Measurements from ENCODE around the gene SIAH3.
A peak's percentile ranks its signal among the peaks of the same experiment; 100 is the strongest.
"Not testable (repeated sequence)": the region's sequence is repeated elsewhere in the genome, so short reads cannot be mapped to it uniquely, and the experiment has no call there.

Gene SIAH3

GRCh38 chr13:45763419-45763818, 88.1 kb downstream of the SIAH3 start:
- DNase-seq (ENCODE audit: low read depth, low spot score) = no peak
- H3K4me3 ChIP-seq (ENCODE audit: low read length) = no peak overlapping the region

- not testable (repeated sequence) for DNase-seq (ENCODE audit: low read depth, low spot score); H3K4me3 ChIP-seq (ENCODE audit: low read length)
Observed at GRCh38 chr13:45757589-45757988, 94.0 kb downstream of the SIAH3 start.

GRCh38 chr13:45756498-45756897, 95.1 kb downstream of the SIAH3 start:
- DNase-seq (ENCODE audit: low read depth, low spot score); H3K4me3 ChIP-seq (ENCODE audit: low read length): not testable (repeated sequence)

GRCh38 chr13:45752510-45752909, 99.0 kb downstream of the SIAH3 start:
- no peak overlapping the region for H3K4me3 ChIP-seq (ENCODE audit: low read length)
- no peak for DNase-seq (ENCODE audit: low read depth, low spot score)

GRCh38 chr13:45751885-45752284, 99.7 kb downstream of the SIAH3 start:
- H3K4me3 ChIP-seq (ENCODE audit: low read length) = no peak overlapping the region
- no peak for DNase-seq (ENCODE audit: low read depth, low spot score)

DNA sequence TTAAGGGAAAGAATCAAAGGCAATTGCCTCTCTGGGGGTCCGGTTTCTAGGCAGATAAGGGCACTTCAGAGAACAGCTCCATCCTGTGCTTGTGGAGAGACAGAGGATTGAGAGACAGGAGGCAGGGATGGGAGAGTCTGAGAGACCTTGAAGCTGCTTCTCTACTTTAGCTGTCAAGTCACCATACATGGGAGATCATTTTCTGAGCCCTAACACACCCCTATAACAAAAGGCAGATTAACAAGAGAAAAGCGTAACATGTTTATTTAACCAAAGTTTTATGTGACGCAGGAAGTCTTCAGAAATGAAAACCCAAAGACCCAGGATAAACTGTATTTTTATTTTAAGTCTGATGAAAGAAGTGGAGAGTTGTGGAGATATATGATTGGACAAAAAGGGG, 101.0 kb downstream of the SIAH3 start:
- no peak overlapping the region for H3K4me3 ChIP-seq (ENCODE audit: low read length)
- DNase-seq (ENCODE audit: low read depth, low spot score) = no peak

- no peak overlapping the region for H3K4me3 ChIP-seq (ENCODE audit: low read length)
- no peak for DNase-seq (ENCODE audit: low read depth, low spot score)
Observed at GRCh38 chr13:45748941-45749759, 102.4 kb downstream of the SIAH3 start.

DNA sequence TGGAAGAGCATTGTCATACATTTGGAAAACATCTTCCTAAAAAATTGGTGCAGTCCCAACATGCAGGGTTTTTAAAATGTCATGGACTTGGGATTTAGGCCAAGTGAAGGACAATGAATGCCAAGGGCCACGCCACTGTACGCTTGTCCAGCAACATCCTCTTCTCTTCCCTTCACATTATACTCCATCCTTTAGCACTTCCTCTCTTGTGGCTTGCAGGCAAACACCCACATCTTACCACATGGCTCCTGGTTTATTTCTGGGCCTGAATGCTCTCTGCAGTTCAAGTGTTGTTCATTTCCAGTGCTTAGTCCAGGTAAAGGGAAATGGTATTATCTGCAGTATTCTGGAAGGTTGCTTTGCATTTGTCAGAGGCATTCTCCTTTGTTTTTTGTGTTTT, 104.5 kb downstream of the SIAH3 start:
- DNase-seq (ENCODE audit: low read depth, low spot score) = no peak
- H3K4me3 ChIP-seq (ENCODE audit: low read length) = no peak overlapping the region

DNA sequence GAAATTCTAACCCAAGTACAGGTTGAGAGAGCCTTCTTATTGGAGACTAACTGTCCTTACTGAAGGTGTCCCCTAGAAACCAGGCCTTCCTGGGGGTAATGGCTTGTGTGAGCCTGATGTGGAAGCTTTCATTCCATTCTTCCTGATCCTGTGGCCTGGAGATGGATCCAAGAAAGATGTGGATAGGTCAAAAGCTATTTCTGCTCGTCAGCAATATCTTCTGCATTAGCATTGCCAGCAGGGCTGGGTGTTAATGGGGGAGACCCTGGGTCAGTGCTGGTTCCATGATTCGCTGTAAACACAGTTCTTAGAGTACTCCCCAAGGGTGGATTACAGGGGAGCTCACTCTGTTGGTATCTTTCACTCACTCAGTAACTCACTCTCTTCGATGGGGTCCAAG, 106.6 kb downstream of the SIAH3 start:
- DNase-seq (ENCODE audit: low read depth, low spot score) = no peak
- H3K4me3 ChIP-seq (ENCODE audit: low read length) = no peak overlapping the region

DNA sequence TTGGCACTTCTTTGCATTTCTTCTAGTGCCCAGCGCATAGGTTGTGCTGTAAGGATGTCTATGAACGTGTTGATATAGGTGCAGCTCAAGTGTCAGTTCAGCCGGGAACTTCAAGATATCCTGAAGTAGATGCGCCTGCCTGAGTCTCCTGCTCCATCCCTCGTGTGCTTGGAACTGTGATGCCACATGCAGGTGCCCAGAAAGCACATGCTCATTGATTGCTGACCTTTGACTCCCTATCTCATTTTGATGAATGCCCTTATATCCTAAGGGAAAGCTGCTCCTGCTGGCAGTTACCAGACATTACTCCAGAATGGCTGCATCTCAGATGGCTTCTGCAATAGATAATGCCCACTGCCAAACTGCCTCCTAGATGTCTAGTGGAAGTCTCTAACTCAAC, 108.6 kb downstream of the SIAH3 start:
- DNase-seq (ENCODE audit: low read depth, low spot score) = no peak
- no peak overlapping the region for H3K4me3 ChIP-seq (ENCODE audit: low read length)

- H3K4me3 ChIP-seq (ENCODE audit: low read length) = no peak overlapping the region
- peak; percentile 55 for DNase-seq (ENCODE audit: low read depth, low spot score)
Observed at GRCh38 chr13:45737571-45738017, 114.0 kb downstream of the SIAH3 start.

DNA sequence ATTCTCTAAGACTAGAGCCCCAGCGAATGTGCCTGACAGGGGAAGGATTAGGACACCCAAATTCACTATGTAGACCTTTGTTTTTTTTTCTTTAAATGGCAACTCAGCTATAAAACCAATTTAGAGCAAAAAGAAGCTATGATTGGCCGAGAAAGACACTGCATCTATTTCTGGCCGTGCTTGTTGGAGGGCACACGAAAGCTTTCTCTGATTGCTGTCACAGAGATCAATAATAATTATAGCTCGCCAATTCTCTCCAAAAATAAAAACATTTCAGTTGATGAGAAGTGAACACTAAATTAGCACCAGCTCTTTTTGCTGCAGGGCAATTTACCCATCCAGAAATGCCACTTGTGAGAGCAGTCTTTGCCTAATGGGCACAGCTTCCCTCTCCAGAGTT, 118.2 kb downstream of the SIAH3 start:
- H3K4me3 ChIP-seq (ENCODE audit: low read length) = no peak overlapping the region
- no peak for DNase-seq (ENCODE audit: low read depth, low spot score)

GRCh38 chr13:45732916-45733315, 118.6 kb downstream of the SIAH3 start:
- no peak overlapping the region for H3K4me3 ChIP-seq (ENCODE audit: low read length)
- no peak for DNase-seq (ENCODE audit: low read depth, low spot score)

DNA sequence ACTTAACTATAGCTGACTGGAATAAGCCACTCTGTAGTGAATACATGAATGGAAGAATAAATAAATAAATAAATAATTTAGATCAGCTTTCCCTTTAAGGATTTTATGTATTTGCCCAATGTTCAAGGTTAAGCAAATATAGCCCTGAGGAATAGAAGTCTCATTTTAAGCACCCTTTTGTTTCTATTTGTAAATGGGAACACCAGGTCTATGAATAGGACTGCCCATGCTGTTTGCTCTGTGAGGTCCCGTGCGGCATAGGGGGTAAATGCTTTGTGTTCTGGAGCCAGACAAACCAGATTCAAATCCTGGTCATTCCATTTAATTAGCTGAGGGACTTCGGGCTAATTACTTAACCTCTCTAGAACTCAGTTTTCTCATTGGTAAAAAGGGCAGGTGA, 120.1 kb downstream of the SIAH3 start:
- DNase-seq (ENCODE audit: low read depth, low spot score) = no peak
- no peak overlapping the region for H3K4me3 ChIP-seq (ENCODE audit: low read length)

GRCh38 chr13:45728759-45729158, 122.8 kb downstream of the SIAH3 start:
- no peak overlapping the region for H3K4me3 ChIP-seq (ENCODE audit: low read length)
- DNase-seq (ENCODE audit: low read depth, low spot score) = peak; percentile 68
